H9 (cell line): Measurements from ENCODE around the gene RBPJL. TPM values are rescaled to one million over a fixed set of nuclear protein-coding genes. Genes with fewer than 3 reads are reported as not detected.
A peak's percentile ranks its signal among the peaks of the same experiment; 100 is the strongest.

Experiments
- DNase-seq: peaks from one replicate; pipeline ENCODE4 v3.0.0-alpha.2; 2017
- H2AFZ ChIP-seq: one replicate; pipeline ENCODE4 v1.6.1; 2013; ENCODE audit warnings: mild to moderate bottlenecking, low read length, control low read depth, moderate library complexity
- H2AK5ac ChIP-seq: 2 replicates; pipeline ENCODE4 v1.6.1; 2013; ENCODE audit warnings: low read length, control low read depth, mixed read lengths; ENCODE audit not compliant: insufficient read length
- H2BK120ac ChIP-seq: one replicate; pipeline ENCODE4 v1.6.1; 2013; ENCODE audit warnings: low read depth, mild to moderate bottlenecking, low read length, control low read depth, inconsistent platforms; ENCODE audit not compliant: poor library complexity, severe bottlenecking
- H2BK12ac ChIP-seq: 2 replicates; pipeline ENCODE4 v1.6.1; 2013; ENCODE audit warnings: low read length, control low read depth, mixed read lengths, low read depth; ENCODE audit not compliant: insufficient read length
- H2BK15ac ChIP-seq: 2 replicates; pipeline ENCODE4 v1.6.1; 2013; ENCODE audit warnings: low read depth, low read length, control low read depth
- H2BK20ac ChIP-seq: one replicate; pipeline ENCODE4 v1.6.1; 2013; ENCODE audit warnings: low read depth, mild to moderate bottlenecking, low read length, control low read depth, inconsistent platforms; ENCODE audit not compliant: poor library complexity, severe bottlenecking
- H2BK5ac ChIP-seq: 2 replicates; pipeline ENCODE4 v1.6.1; 2013; ENCODE audit warnings: low read length, control low read depth, mixed read lengths; ENCODE audit not compliant: insufficient read length
- H3K14ac ChIP-seq: 2 replicates; pipeline ENCODE4 v1.6.1; 2013; ENCODE audit warnings: low read length, control low read depth; ENCODE audit not compliant: insufficient read depth
- H3K18ac ChIP-seq: 2 replicates; pipeline ENCODE4 v1.6.1; 2013; ENCODE audit warnings: low read depth, mild to moderate bottlenecking, mixed read lengths, low read length, control low read depth; ENCODE audit not compliant: insufficient read length
- H3K23ac ChIP-seq: 2 replicates; pipeline ENCODE4 v1.6.1; 2013; ENCODE audit warnings: low read length, control low read depth, mixed read lengths, low read depth; ENCODE audit not compliant: insufficient read length
- H3K23me2 ChIP-seq: 2 replicates; pipeline ENCODE4 v1.6.1; 2013; ENCODE audit warnings: low read depth, mild to moderate bottlenecking, mixed read lengths, low read length, control low read depth; ENCODE audit not compliant: insufficient read length, poor library complexity, severe bottlenecking
- H3K27ac ChIP-seq: 2 replicates; pipeline ENCODE4 v1.5.1; 2013; ENCODE audit warnings: low read length, control low read depth, mixed read lengths, low read depth; ENCODE audit not compliant: insufficient read length
- H3K27me3 ChIP-seq: 2 replicates; pipeline ENCODE4 v1.6.1; 2013; ENCODE audit warnings: low read length, control low read depth, inconsistent platforms; ENCODE audit not compliant: insufficient read depth
- H3K4ac ChIP-seq: 2 replicates; pipeline ENCODE4 v1.6.1; 2013; ENCODE audit warnings: low read depth, mild to moderate bottlenecking, control low read depth, inconsistent platforms, low read length, moderate library complexity
- H3K4me1 ChIP-seq: 2 replicates; pipeline ENCODE4 v1.6.1; 2013; ENCODE audit warnings: low read length, control low read depth, inconsistent platforms; ENCODE audit not compliant: insufficient read depth
- H3K4me2 ChIP-seq: 2 replicates; pipeline ENCODE4 v1.6.1; 2013; ENCODE audit warnings: low read length, control low read depth, mixed read lengths; ENCODE audit not compliant: insufficient read length, insufficient read depth
- H3K56ac ChIP-seq: 2 replicates; pipeline ENCODE4 v1.6.1; 2013; ENCODE audit warnings: low read depth, mild to moderate bottlenecking, mixed read lengths, low read length, control low read depth; ENCODE audit not compliant: insufficient read length
- H3K79me1 ChIP-seq: 2 replicates; pipeline ENCODE4 v1.6.1; 2013; ENCODE audit warnings: low read depth, mild to moderate bottlenecking, moderate library complexity, low read length, control low read depth, inconsistent platforms; ENCODE audit not compliant: insufficient read depth, poor library complexity, severe bottlenecking
- H3K79me2 ChIP-seq: 2 replicates; pipeline ENCODE4 v1.6.1; 2013; ENCODE audit warnings: low read length, control low read depth, inconsistent platforms; ENCODE audit not compliant: insufficient read depth
- H3K9ac ChIP-seq: 2 replicates; pipeline ENCODE4 v1.6.1; 2013; ENCODE audit warnings: low read length, control low read depth, mixed read lengths; ENCODE audit not compliant: insufficient read length; ENCODE audit errors: extremely low read depth
- H3K9me3 ChIP-seq: one replicate; pipeline ENCODE4 v1.6.1; 2013; ENCODE audit warnings: low read depth, low read length, inconsistent platforms; ENCODE audit not compliant: control insufficient read depth
- H3T11ph ChIP-seq: one replicate; pipeline ENCODE4 v1.6.1; 2013; ENCODE audit warnings: mild to moderate bottlenecking, low read length, control low read depth, inconsistent platforms
- H4K20me1 ChIP-seq: one replicate; pipeline ENCODE4 v1.6.1; 2013; ENCODE audit not compliant: control insufficient read depth, insufficient read length, insufficient read depth
- H4K5ac ChIP-seq: 2 replicates; pipeline ENCODE4 v1.6.1; 2013; ENCODE audit warnings: low read depth, mild to moderate bottlenecking, mixed read lengths, low read length, control low read depth; ENCODE audit not compliant: insufficient read length
- H4K8ac ChIP-seq: replicated peaks from 2 replicates; pipeline ENCODE4 v1.6.1; 2013; ENCODE audit warnings: low read length, control low read depth, mixed read lengths, low read depth; ENCODE audit not compliant: insufficient read length
- H4K91ac ChIP-seq: 2 replicates; pipeline ENCODE4 v1.6.1; 2013; ENCODE audit warnings: low read depth, mild to moderate bottlenecking, moderate library complexity, mixed read lengths, low read length, control low read depth; ENCODE audit not compliant: insufficient read length
- H3K27ac Mint-ChIP-seq, 3 experiments: 2 replicates in 2 of 3; 3 replicates in 1 of 3; pipeline ENCODE4 v1.8.0; 2020 to 2021; ENCODE audit warnings: mixed read lengths in 3 of 3, mild to moderate bottlenecking in 1 of 3, moderate library complexity in 1 of 3
- H3K27me3 Mint-ChIP-seq: 2 replicates; pipeline ENCODE4 v1.8.0; 2021; ENCODE audit warnings: low read depth, mild to moderate bottlenecking, moderate library complexity, mixed read lengths
- H3K36me3 Mint-ChIP-seq, 3 experiments: 2 replicates in 2 of 3; 3 replicates in 1 of 3; pipeline ENCODE4 v1.8.0; 2020 to 2021; ENCODE audit warnings: low read depth in 3 of 3, mixed read lengths in 3 of 3; ENCODE audit not compliant: insufficient read depth in 1 of 3
- H3K4me1 Mint-ChIP-seq, 2 experiments: 2 replicates each; pipeline ENCODE4 v1.8.0; 2020; ENCODE audit warnings: mixed read lengths in 2 of 2
- H3K4me3 Mint-ChIP-seq, 2 experiments: 2 replicates in 1 of 2; 3 replicates in 1 of 2; pipeline ENCODE4 v1.8.0; 2020 to 2021; ENCODE audit warnings: mild to moderate bottlenecking in 2 of 2, mixed read lengths in 2 of 2, moderate library complexity in 1 of 2
- H3K9me3 Mint-ChIP-seq, 2 experiments: 2 replicates in 1 of 2; 3 replicates in 1 of 2; pipeline ENCODE4 v1.8.0; 2020; ENCODE audit warnings: mild to moderate bottlenecking in 2 of 2, mixed read lengths in 2 of 2, moderate library complexity in 1 of 2
- WGBS: extraction: QIAGEN DNeasy Blood & Tissue Kit; methylation state at CpG from one replicate; pipeline ENCODE4 v1.1.7; 2013; ENCODE audit warnings: missing lambda C conversion rate, low lambda C conversion rate, mixed read lengths; ENCODE audit not compliant: insufficient read length; ENCODE audit errors: extremely low coverage; 5-methylcytosine and 5-hydroxymethylcytosine counted together
- total RNA-seq: library from RNA; stranded (reverse); gene quantifications from 2 replicates; pipeline ENCODE4 v1.2.1, GENCODE V29; 2021
- TF ChIP-seq, protein P1 (sequence below): fragments of 200-600 bp; sonication (generic); conservative IDR thresholded peaks from 3 replicates; pipeline ENCODE4 v1.8.0; 2021; ENCODE audit warnings: antibody characterized with exemption, mild to moderate bottlenecking

The RBPJL gene
- total RNA-seq, 1 experiment from 2014 or later = 0.28 TPM

DNA sequence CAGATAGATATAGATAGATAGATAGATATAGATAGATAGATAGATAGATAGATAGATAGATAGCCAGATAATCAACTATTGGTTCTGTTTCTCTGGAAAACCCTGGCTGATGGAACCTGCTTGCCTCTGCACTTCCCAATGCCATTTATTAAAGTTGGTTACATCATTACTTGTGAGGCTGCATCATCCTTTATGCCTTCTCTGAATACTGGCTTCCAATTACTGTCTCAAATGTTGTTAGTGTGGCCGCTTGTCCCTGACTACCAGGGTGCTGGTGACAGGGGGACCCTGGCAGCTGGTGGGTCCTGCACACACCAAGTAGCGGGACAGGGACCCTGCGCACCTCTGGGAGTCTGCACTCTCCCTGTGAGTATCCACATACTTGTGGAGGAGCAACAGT, 48.4 kb upstream of the RBPJL start:
- Mint-ChIP-seq H3K36me3 (no peaks in the 10 kb centered on the region), H3K9me3 (no peaks in the 10 kb centered on the region), H3K4me3 (no peak overlapping the region), H3K27me3 (peaks cover 4% of the 10 kb centered on the region), H3K4me1 (peaks cover 16 to 21% of the 10 kb centered on the region in 2 experiments), H3K27ac (peak overlapping the region in 1 of 3 experiments; percentile 89; a peak in 1 of 7 replicates)
- Histone ChIP-seq H3T11ph (no peak overlapping the region), H4K91ac (no peak overlapping the region), H3K4ac (no peak overlapping the region), H3K23ac (no peak overlapping the region), H3K9ac (no peak overlapping the region), H2BK15ac (no peak overlapping the region), H3K4me1 (peaks cover 4% of the 10 kb centered on the region; the same call in 1 of the 2 replicates), H3K23me2 (no peaks in the 10 kb centered on the region), H2BK5ac (no peak overlapping the region), H3K18ac (no peak overlapping the region), H3K9me3 (no peaks in the 10 kb centered on the region), H3K14ac (no peak overlapping the region), H3K79me1 (no peaks in the 10 kb centered on the region), H2BK20ac (no peak overlapping the region), H3K79me2 (no peaks in the 10 kb centered on the region), H2BK120ac (no peak overlapping the region), H3K4me2 (no peak overlapping the region), H2AFZ (no peak overlapping the region), H2BK12ac (no peak overlapping the region), H3K56ac (no peak overlapping the region), H2AK5ac (no peak overlapping the region), H3K27ac (no peak overlapping the region), H4K20me1 (no peaks in the 10 kb centered on the region), H3K27me3 (no peaks in the 10 kb centered on the region), H4K5ac (no peak overlapping the region), H4K8ac (no peak overlapping the region)
- TF ChIP-seq, protein P1, sequence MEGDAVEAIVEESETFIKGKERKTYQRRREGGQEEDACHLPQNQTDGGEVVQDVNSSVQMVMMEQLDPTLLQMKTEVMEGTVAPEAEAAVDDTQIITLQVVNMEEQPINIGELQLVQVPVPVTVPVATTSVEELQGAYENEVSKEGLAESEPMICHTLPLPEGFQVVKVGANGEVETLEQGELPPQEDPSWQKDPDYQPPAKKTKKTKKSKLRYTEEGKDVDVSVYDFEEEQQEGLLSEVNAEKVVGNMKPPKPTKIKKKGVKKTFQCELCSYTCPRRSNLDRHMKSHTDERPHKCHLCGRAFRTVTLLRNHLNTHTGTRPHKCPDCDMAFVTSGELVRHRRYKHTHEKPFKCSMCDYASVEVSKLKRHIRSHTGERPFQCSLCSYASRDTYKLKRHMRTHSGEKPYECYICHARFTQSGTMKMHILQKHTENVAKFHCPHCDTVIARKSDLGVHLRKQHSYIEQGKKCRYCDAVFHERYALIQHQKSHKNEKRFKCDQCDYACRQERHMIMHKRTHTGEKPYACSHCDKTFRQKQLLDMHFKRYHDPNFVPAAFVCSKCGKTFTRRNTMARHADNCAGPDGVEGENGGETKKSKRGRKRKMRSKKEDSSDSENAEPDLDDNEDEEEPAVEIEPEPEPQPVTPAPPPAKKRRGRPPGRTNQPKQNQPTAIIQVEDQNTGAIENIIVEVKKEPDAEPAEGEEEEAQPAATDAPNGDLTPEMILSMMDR = no peak
- no CpG with 5 or more reads among the region's 3 CpGs for WGBS
- DNase-seq = no peak
